A172 (cell line): ENCODE data around the gene FMN1. TPM values are rescaled to one million over a fixed set of nuclear protein-coding genes. Genes with fewer than 3 reads are reported as not detected.

ENCODE experiments used
- DNase-seq: peaks from one replicate; pipeline ENCODE4 v3.0.0-alpha.2; 2015; ENCODE audit warnings: low spot score
- total RNA-seq: library from RNA; depleted of rRNA; stranded (reverse); fragments of >200 nt; shearing (Covaris generic); gene quantifications from 2 replicates; pipeline ENCODE4 v1.2.3, GENCODE V29; 2014

FMN1 gene
- total RNA-seq, 1 experiment from 2014 or later: 0.95 TPM

GRCh38 chr15:33201491-33202231 is 7.1 kb upstream of the FMN1 start:
- peak; percentile 84 for DNase-seq

GRCh38 chr15:33200903-33201302 is 6.4 kb upstream of the FMN1 start:
- no peak for DNase-seq

GRCh38 chr15:33200444-33200843 is 5.9 kb upstream of the FMN1 start:
- DNase-seq: no peak

- no peak for DNase-seq
These were observed 4.0 kb upstream of the FMN1 start for GRCh38 chr15:33198541-33198940.

- DNase-seq: no peak
These were observed 3.1 kb upstream of the FMN1 start for GRCh38 chr15:33197636-33198035.

- DNase-seq: peak; percentile 14
These were observed 277 bp downstream of the FMN1 start for GRCh38 chr15:33194237-33194636.

GRCh38 chr15:33191591-33191990 is 2.9 kb downstream of the FMN1 start:
- no peak for DNase-seq

GRCh38 chr15:33190539-33190938 is 4.0 kb downstream of the FMN1 start:
- DNase-seq: no peak

- no peak for DNase-seq
These were observed 5.8 kb downstream of the FMN1 start for GRCh38 chr15:33188641-33189257.

- DNase-seq: no peak
These were observed 6.4 kb downstream of the FMN1 start for GRCh38 chr15:33188159-33188558.

GRCh38 chr15:33183334-33183733 is 11.2 kb downstream of the FMN1 start:
- DNase-seq: no peak

GRCh38 chr15:33182926-33183325 is 11.6 kb downstream of the FMN1 start:
- no peak for DNase-seq

GRCh38 chr15:33182278-33182905 is 12.1 kb downstream of the FMN1 start:
- no peak for DNase-seq

- no peak for DNase-seq
These were observed 14.6 kb downstream of the FMN1 start for GRCh38 chr15:33179874-33180273.

- DNase-seq: no peak
These were observed 23.3 kb downstream of the FMN1 start for GRCh38 chr15:33171202-33171601.

GRCh38 chr15:33169625-33170024 is 24.9 kb downstream of the FMN1 start:
- no peak for DNase-seq

GRCh38 chr15:33168444-33168843 is 26.1 kb downstream of the FMN1 start:
- no peak for DNase-seq

GRCh38 chr15:33163816-33164215 is 30.7 kb downstream of the FMN1 start:
- DNase-seq: no peak

- no peak for DNase-seq
These were observed 33.3 kb downstream of the FMN1 start for GRCh38 chr15:33161209-33161608.

GRCh38 chr15:33160581-33161165 is 33.8 kb downstream of the FMN1 start:
- no peak for DNase-seq

- DNase-seq: no peak
These were observed 34.6 kb downstream of the FMN1 start for GRCh38 chr15:33159726-33160453.

- DNase-seq: no peak
These were observed 36.1 kb downstream of the FMN1 start for GRCh38 chr15:33158366-33158765.
